Measurements from ENCODE around the gene CLSTN1. TPM values are rescaled to one million over a fixed set of nuclear protein-coding genes. Genes with fewer than 3 reads are reported as not detected.

Gene CLSTN1
- total and polyA plus RNA-seq, 2 of the 13 experiments (the other 11 are each of a cell fraction or from before 2014, with no cell fraction given), result 19.7 to 29.8 TPM

DNA sequence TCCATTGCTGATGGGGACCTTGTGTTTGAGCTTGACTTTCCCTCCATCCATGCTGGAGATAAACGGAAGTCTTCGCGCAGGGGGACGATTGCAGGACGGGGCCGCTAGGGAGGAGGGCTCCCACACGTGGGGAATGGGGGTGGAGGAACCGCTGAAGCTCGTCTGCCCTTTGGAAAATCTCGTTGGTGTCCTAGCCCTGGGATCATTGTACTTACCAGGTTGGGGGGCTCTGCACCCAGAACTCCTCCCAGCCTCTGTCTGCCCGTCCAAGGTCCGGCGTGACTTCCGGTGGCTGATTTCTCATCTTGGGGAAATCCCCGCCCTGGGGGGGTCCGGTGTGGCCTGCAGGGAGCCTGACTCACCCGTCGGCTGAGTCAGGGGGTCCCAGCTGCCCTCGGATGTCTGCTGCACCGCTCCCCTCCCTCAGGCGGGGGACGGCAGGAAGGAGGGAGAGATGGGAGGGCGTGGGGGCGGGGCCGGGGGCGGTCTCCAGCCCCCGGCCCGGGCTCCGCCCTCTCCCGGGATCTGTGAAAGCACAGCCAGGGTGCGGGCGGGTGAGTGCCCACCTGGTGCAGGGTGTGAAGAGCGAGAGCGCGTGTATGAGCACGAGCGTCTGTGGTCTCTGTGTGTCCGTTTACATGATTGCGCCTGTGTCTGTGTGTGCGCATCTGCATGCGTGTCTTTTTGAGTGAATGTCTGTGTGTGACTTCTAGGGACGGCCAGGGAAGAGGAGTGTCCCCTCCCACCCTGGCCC, 136.5 kb downstream of the CLSTN1 start (continued):
- 0 out of 2 replicates have a peak, but pooled peaks have one; percentile 50 for TF ChIP-seq ZNF292 (CRISPR knock-in tag; IDR thresholded peaks at IDR 0.05; ENCODE audit: borderline replicate concordance, low read depth)
- no peak for TF ChIP-seq ARNTL (CRISPR knock-in tag; IDR thresholded peaks at IDR 0.05)
- no peak for TF ChIP-seq ZMYM4 (CRISPR knock-in tag; IDR thresholded peaks at IDR 0.05)
- no peak for TF ChIP-seq ZNF569 (CRISPR knock-in tag; IDR thresholded peaks at IDR 0.05; ENCODE audit: borderline replicate concordance)
- TF ChIP-seq ZFX (CRISPR knock-in tag; IDR thresholded peaks at IDR 0.05; ENCODE audit: low read depth), result peak; percentile 46; the same call in 1 of the 2 replicates
- TF ChIP-seq FOXA1 (IDR thresholded peaks at IDR 0.05), result no peak
- TF ChIP-seq FOXA1 (CRISPR knock-in tag; IDR thresholded peaks at IDR 0.05), result no peak
- peak in 1 of 2 experiments; percentile 61; a peak in 2 of 4 replicates for TF ChIP-seq POLR2A (IDR thresholded peaks at IDR 0.05; ENCODE audit: insufficient read depth in 1 of 2, low read depth in 2 of 2, low read length in 2 of 2)
- 0 out of 2 replicates have a peak, but pooled peaks have one; percentile 40 for TF ChIP-seq ERF (CRISPR knock-in tag; IDR thresholded peaks at IDR 0.05)
- TF ChIP-seq SMC3 (IDR thresholded peaks at IDR 0.05; ENCODE audit: low read length), result no peak
- TF ChIP-seq HNF4G (IDR thresholded peaks at IDR 0.05; ENCODE audit: borderline replicate concordance, low read depth, low read length), result peak; percentile 24; the same call in 1 of the 2 replicates
- no peak for TF ChIP-seq HNF4G (CRISPR knock-in tag; IDR thresholded peaks at IDR 0.05; ENCODE audit: borderline replicate concordance, low read depth)
- TF ChIP-seq ARNT2 (CRISPR knock-in tag; IDR thresholded peaks at IDR 0.05; ENCODE audit: low read depth), result 0 out of 2 replicates have a peak, but pooled peaks have one; percentile 41
- TF ChIP-seq ZNF225 (CRISPR knock-in tag; IDR thresholded peaks at IDR 0.05), result no peak
- TF ChIP-seq ZNF841 (CRISPR knock-in tag; IDR thresholded peaks at IDR 0.05; ENCODE audit: borderline replicate concordance), result no peak
- no peak; the same call in 1 of the 2 replicates for TF ChIP-seq EED (CRISPR knock-in tag; IDR thresholded peaks at IDR 0.05)
- TF ChIP-seq, protein P1, sequence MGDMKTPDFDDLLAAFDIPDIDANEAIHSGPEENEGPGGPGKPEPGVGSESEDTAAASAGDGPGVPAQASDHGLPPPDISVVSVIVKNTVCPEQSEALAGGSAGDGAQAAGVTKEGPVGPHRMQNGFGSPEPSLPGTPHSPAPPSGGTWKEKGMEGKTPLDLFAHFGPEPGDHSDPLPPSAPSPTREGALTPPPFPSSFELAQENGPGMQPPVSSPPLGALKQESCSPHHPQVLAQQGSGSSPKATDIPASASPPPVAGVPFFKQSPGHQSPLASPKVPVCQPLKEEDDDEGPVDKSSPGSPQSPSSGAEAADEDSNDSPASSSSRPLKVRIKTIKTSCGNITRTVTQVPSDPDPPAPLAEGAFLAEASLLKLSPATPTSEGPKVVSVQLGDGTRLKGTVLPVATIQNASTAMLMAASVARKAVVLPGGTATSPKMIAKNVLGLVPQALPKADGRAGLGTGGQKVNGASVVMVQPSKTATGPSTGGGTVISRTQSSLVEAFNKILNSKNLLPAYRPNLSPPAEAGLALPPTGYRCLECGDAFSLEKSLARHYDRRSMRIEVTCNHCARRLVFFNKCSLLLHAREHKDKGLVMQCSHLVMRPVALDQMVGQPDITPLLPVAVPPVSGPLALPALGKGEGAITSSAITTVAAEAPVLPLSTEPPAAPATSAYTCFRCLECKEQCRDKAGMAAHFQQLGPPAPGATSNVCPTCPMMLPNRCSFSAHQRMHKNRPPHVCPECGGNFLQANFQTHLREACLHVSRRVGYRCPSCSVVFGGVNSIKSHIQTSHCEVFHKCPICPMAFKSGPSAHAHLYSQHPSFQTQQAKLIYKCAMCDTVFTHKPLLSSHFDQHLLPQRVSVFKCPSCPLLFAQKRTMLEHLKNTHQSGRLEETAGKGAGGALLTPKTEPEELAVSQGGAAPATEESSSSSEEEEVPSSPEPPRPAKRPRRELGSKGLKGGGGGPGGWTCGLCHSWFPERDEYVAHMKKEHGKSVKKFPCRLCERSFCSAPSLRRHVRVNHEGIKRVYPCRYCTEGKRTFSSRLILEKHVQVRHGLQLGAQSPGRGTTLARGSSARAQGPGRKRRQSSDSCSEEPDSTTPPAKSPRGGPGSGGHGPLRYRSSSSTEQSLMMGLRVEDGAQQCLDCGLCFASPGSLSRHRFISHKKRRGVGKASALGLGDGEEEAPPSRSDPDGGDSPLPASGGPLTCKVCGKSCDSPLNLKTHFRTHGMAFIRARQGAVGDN (CRISPR knock-in tag; IDR thresholded peaks at IDR 0.05), result peak; percentile 83
- peak; percentile 31; the same call in 1 of the 2 replicates for TF ChIP-seq ZNF263 (CRISPR knock-in tag; IDR thresholded peaks at IDR 0.05)
- no peak for TF ChIP-seq ZNF329 (CRISPR knock-in tag; IDR thresholded peaks at IDR 0.05; ENCODE audit: low read depth)
- peak; percentile 56; the same call in 1 of the 2 replicates for TF ChIP-seq ZSCAN25 (CRISPR knock-in tag; IDR thresholded peaks at IDR 0.05)
- no peak for TF ChIP-seq MATR3 (CRISPR knock-in tag; IDR thresholded peaks at IDR 0.05)
- TF ChIP-seq GTF2F1 (IDR thresholded peaks at IDR 0.05; ENCODE audit: low read length), result no peak
- no peak for TF ChIP-seq ZNF749 (CRISPR knock-in tag; IDR thresholded peaks at IDR 0.05; ENCODE audit: borderline replicate concordance)
- no peak for TF ChIP-seq KAT2B (IDR thresholded peaks at IDR 0.05; ENCODE audit: borderline replicate concordance, low read depth, low read length)
- no peak for TF ChIP-seq CCAR2 (optimal IDR thresholded peaks at IDR 0.05; ENCODE audit: low read depth, low read length)
- TF ChIP-seq ZNF207 (IDR thresholded peaks at IDR 0.05; ENCODE audit: borderline replicate concordance), result no peak
- TF ChIP-seq RFXAP (CRISPR knock-in tag; IDR thresholded peaks at IDR 0.05; ENCODE audit: borderline replicate concordance), result no peak; the same call in 1 of the 2 replicates
- TF ChIP-seq ZNF746 (CRISPR knock-in tag; IDR thresholded peaks at IDR 0.05), result peak; percentile 64; the same call in 1 of the 2 replicates
- TF ChIP-seq MAZ (IDR thresholded peaks at IDR 0.05; ENCODE audit: borderline replicate concordance, low read depth, low read length), result peak; percentile 29; the same call in 1 of the 2 replicates
- TF ChIP-seq MAZ (CRISPR knock-in tag; IDR thresholded peaks at IDR 0.05; ENCODE audit: low read depth), result no peak

Measured in HepG2 (cell line).